WTC11 (cell line): ENCODE measurements around the gene RAD23A. TPM values are rescaled to one million over a fixed set of nuclear protein-coding genes. Genes with fewer than 3 reads are reported as not detected.

Source experiments
- ATAC-seq: fragments of 200-7000 bp; cut with Tn5 transposase; 2 replicates; pipeline ENCODE4 v1.10.0; 2021; ENCODE audit warnings: mild to moderate bottlenecking, moderate library complexity
- CTCF ChIA-PET: fragments of 300-600 bp; sonication (Branson Sonifier 250); formaldehyde crosslinking; loops from one replicate; lab custom pipeline; 2021; ENCODE audit warnings: antibody characterized with exemption; lab: Charles Lee
- POLR2A ChIA-PET: fragments of 350-600 bp; sonication (Branson Sonifier 250); formaldehyde crosslinking; loops from one replicate; lab custom pipeline; 2021; ENCODE audit warnings: antibody characterized with exemption; lab: Charles Lee
- DNase-seq: peaks from one replicate; pipeline ENCODE4 v3.0.0; 2021; ENCODE audit warnings: low spot score
- H3K27ac Mint-ChIP-seq: 2 replicates; pipeline ENCODE4 v1.8.0; 2021; ENCODE audit warnings: mixed read lengths
- H3K27me3 Mint-ChIP-seq: 2 replicates; pipeline ENCODE4 v1.8.0; 2021; ENCODE audit warnings: low read depth, mild to moderate bottlenecking, moderate library complexity, mixed read lengths
- H3K36me3 Mint-ChIP-seq: 2 replicates; pipeline ENCODE4 v1.8.0; 2021; ENCODE audit warnings: mixed read lengths
- H3K4me1 Mint-ChIP-seq: 2 replicates; pipeline ENCODE4 v1.8.0; 2022; ENCODE audit warnings: mixed read lengths
- H3K4me3 Mint-ChIP-seq: 2 replicates; pipeline ENCODE4 v1.8.0; 2021; ENCODE audit warnings: mild to moderate bottlenecking, moderate library complexity, mixed read lengths
- H3K9me3 Mint-ChIP-seq: 2 replicates; pipeline ENCODE4 v1.8.0; 2021; ENCODE audit warnings: mixed read lengths
- AR ChIP-seq: fragments of 250-450 bp; sonication (Bioruptor Pico); IDR thresholded peaks from 2 replicates; pipeline ENCODE4 v1.9.0; 2021; ENCODE audit warnings: mild to moderate bottlenecking
- ATF6 ChIP-seq: sonication (generic); formaldehyde crosslinking; IDR thresholded peaks from 2 replicates; pipeline ENCODE4 v1.8.1; 2023; ENCODE audit warnings: mild to moderate bottlenecking, missing genetic modification reagents
- E2F5 ChIP-seq: sonication (generic); formaldehyde crosslinking; IDR thresholded peaks from 2 replicates; pipeline ENCODE4 v1.8.1; 2022; ENCODE audit warnings: mild to moderate bottlenecking, moderate library complexity, missing genetic modification reagents
- FOXJ3 ChIP-seq: sonication (generic); formaldehyde crosslinking; IDR thresholded peaks from 2 replicates; pipeline ENCODE4 v1.9.0; 2021; ENCODE audit warnings: missing genetic modification reagents, mild to moderate bottlenecking, borderline replicate concordance
- GTF2I ChIP-seq: fragments of 250-450 bp; sonication (Bioruptor Pico); conservative IDR thresholded peaks from 2 replicates; pipeline ENCODE4 v1.4.0; 2021; ENCODE audit warnings: mild to moderate bottlenecking
- HMGA2 ChIP-seq: fragments of 250-450 bp; sonication (Bioruptor Pico); IDR thresholded peaks from 2 replicates; pipeline ENCODE4 v1.4.0; 2021; ENCODE audit warnings: mild to moderate bottlenecking, moderate library complexity
- MLX ChIP-seq: sonication (generic); formaldehyde crosslinking; IDR thresholded peaks from 2 replicates; pipeline ENCODE4 v1.8.1; 2023; ENCODE audit warnings: mild to moderate bottlenecking, missing genetic modification reagents, moderate library complexity
- NFE2L1 ChIP-seq: sonication (generic); formaldehyde crosslinking; IDR thresholded peaks from 2 replicates; pipeline ENCODE4 v1.8.1; 2023; ENCODE audit warnings: missing genetic modification reagents
- NFYB ChIP-seq: sonication (generic); formaldehyde crosslinking; conservative IDR thresholded peaks from 2 replicates; pipeline ENCODE4 v1.8.0; 2022; ENCODE audit warnings: low read depth, missing genetic modification reagents
- STAT6 ChIP-seq: sonication (generic); formaldehyde crosslinking; conservative IDR thresholded peaks from 2 replicates; pipeline ENCODE4 v1.8.1; 2023; ENCODE audit warnings: mild to moderate bottlenecking, low read depth, missing genetic modification reagents, moderate library complexity
- USF2 ChIP-seq: sonication (generic); formaldehyde crosslinking; IDR thresholded peaks from 2 replicates; pipeline ENCODE4 v1.8.1; 2023; ENCODE audit warnings: mild to moderate bottlenecking, missing genetic modification reagents, moderate library complexity
- ZNF219 ChIP-seq: sonication (generic); formaldehyde crosslinking; IDR thresholded peaks from 2 replicates; pipeline ENCODE4 v1.8.0; 2023; ENCODE audit warnings: missing genetic modification reagents, mild to moderate bottlenecking, borderline replicate concordance
- ZNF396 ChIP-seq: fragments of 250-450 bp; sonication (Bioruptor Pico); IDR thresholded peaks from 2 replicates; pipeline ENCODE4 v1.8.0; 2021; ENCODE audit warnings: mild to moderate bottlenecking, moderate library complexity, borderline replicate concordance
- ZNF423 ChIP-seq: fragments of 250-450 bp; sonication (Bioruptor Pico); IDR thresholded peaks from 2 replicates; pipeline ENCODE4 v2.1.2; 2022; ENCODE audit warnings: mild to moderate bottlenecking, moderate library complexity
- total RNA-seq: library from RNA; stranded (reverse); gene quantifications from 3 replicates; pipeline ENCODE4 v1.2.3, GENCODE V29; 2021
- TF ChIP-seq, protein P1 (sequence below): sonication (generic); formaldehyde crosslinking; IDR thresholded peaks from 2 replicates; pipeline ENCODE4 v1.8.1; 2022; ENCODE audit warnings: mild to moderate bottlenecking, missing genetic modification reagents, moderate library complexity, borderline replicate concordance
- TF ChIP-seq, protein P2 (sequence below): sonication (generic); formaldehyde crosslinking; IDR thresholded peaks from 2 replicates; pipeline ENCODE4 v1.8.0; 2022; ENCODE audit warnings: mild to moderate bottlenecking, missing genetic modification reagents
- TF ChIP-seq, protein P3 (sequence below): sonication (generic); formaldehyde crosslinking; IDR thresholded peaks from 2 replicates; pipeline ENCODE4 v1.8.1; 2022; ENCODE audit warnings: missing genetic modification reagents, borderline replicate concordance
- TF ChIP-seq, protein P4 (sequence below): fragments of 250-450 bp; sonication (Bioruptor Pico); IDR thresholded peaks from 2 replicates; pipeline ENCODE4 v1.8.0; 2021; ENCODE audit warnings: mild to moderate bottlenecking

Gene RAD23A
- total RNA-seq, 1 experiment from 2014 or later, result 84.3 TPM

DNA sequence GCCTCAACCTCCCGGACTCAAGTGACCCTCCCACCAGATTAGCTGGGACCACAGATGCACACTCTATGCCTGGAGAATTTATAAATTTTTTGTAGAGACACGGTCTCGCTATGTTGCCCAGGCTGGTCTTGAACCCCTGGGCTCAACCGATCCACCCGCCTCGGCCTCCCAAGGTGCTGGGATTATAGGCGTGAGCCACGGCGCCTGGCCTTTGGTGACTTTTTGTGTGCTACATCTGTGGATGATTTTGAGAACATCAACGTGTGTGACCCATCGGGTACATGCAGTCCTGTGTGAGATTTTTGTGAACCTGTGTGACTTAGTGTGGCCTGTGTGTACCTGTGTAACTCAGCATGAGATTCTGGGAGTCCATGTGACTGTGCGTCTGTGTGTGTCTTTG is 41.1 kb downstream of the RAD23A start:
- TF ChIP-seq, protein P1, sequence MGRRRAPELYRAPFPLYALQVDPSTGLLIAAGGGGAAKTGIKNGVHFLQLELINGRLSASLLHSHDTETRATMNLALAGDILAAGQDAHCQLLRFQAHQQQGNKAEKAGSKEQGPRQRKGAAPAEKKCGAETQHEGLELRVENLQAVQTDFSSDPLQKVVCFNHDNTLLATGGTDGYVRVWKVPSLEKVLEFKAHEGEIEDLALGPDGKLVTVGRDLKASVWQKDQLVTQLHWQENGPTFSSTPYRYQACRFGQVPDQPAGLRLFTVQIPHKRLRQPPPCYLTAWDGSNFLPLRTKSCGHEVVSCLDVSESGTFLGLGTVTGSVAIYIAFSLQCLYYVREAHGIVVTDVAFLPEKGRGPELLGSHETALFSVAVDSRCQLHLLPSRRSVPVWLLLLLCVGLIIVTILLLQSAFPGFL (CRISPR knock-in tag), result no peak
- TF ChIP-seq GTF2I (CRISPR knock-in tag) (no peak), ZNF396 (no peak), NFYB (no peak), ATF6 (CRISPR knock-in tag) (no peak), ZNF219 (CRISPR knock-in tag) (no peak), FOXJ3 (CRISPR knock-in tag) (no peak), STAT6 (CRISPR knock-in tag) (no peak), USF2 (CRISPR knock-in tag) (no peak), NFE2L1 (CRISPR knock-in tag) (no peak)
- TF ChIP-seq, protein P2, sequence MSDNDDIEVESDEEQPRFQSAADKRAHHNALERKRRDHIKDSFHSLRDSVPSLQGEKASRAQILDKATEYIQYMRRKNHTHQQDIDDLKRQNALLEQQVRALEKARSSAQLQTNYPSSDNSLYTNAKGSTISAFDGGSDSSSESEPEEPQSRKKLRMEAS, result no peak
- Mint-ChIP-seq H3K36me3 (no peaks in the 10 kb centered on the region), H3K4me3 (no peak overlapping the region), H3K4me1 (peaks cover 9% of the 10 kb centered on the region), H3K9me3 (no peaks in the 10 kb centered on the region), H3K27me3 (peaks cover 45% of the 10 kb centered on the region), H3K27ac (no peak overlapping the region)
- CTCF ChIA-PET, result interaction anchor here (1.6 to 4.6 kb wide), 7 partner anchors 10 to 108 kb away, joined by 6 to 66 read pairs (median 18); no protein-coding TSS in a partner anchor
- ATAC-seq (no peak), DNase-seq (no peak)
- POLR2A ChIA-PET, result no interaction called here

GRCh38 chr19:12987190-12987589 is 41.5 kb downstream of the RAD23A start:
- ATAC-seq (no peak), DNase-seq (no peak)
- Mint-ChIP-seq H3K27ac (no peak overlapping the region), H3K9me3 (no peaks in the 10 kb centered on the region), H3K4me1 (peaks cover 9% of the 10 kb centered on the region), H3K4me3 (no peak overlapping the region), H3K36me3 (no peaks in the 10 kb centered on the region), H3K27me3 (peaks cover 50% of the 10 kb centered on the region)
- ChIA-PET POLR2A (no interaction called here), CTCF (interaction anchor here (2.2 kb wide), 1 partner anchor 10 kb away, joined by 18 read pairs; no protein-coding TSS in a partner anchor)
- TF ChIP-seq AR (CRISPR knock-in tag) (no peak), ZNF423 (no peak), HMGA2 (CRISPR knock-in tag) (no peak), MLX (no peak), E2F5 (no peak)
- TF ChIP-seq, protein P3, sequence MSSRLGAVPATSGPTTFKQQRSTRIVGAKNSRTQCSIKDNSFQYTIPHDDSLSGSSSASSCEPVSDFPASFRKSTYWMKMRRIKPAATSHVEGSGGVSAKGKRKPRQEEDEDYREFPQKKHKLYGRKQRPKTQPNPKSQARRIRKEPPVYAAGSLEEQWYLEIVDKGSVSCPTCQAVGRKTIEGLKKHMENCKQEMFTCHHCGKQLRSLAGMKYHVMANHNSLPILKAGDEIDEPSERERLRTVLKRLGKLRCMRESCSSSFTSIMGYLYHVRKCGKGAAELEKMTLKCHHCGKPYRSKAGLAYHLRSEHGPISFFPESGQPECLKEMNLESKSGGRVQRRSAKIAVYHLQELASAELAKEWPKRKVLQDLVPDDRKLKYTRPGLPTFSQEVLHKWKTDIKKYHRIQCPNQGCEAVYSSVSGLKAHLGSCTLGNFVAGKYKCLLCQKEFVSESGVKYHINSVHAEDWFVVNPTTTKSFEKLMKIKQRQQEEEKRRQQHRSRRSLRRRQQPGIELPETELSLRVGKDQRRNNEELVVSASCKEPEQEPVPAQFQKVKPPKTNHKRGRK (CRISPR knock-in tag), result no peak
- TF ChIP-seq, protein P4, sequence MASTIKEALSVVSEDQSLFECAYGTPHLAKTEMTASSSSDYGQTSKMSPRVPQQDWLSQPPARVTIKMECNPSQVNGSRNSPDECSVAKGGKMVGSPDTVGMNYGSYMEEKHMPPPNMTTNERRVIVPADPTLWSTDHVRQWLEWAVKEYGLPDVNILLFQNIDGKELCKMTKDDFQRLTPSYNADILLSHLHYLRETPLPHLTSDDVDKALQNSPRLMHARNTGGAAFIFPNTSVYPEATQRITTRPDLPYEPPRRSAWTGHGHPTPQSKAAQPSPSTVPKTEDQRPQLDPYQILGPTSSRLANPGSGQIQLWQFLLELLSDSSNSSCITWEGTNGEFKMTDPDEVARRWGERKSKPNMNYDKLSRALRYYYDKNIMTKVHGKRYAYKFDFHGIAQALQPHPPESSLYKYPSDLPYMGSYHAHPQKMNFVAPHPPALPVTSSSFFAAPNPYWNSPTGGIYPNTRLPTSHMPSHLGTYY (CRISPR knock-in tag), result no peak
